A673 (cell line): ENCODE measurements around the gene GRIFIN. TPM values are rescaled to one million over a fixed set of nuclear protein-coding genes. Genes with fewer than 3 reads are reported as not detected.
"Not testable (repeated sequence)": the region's sequence is repeated elsewhere in the genome, so short reads cannot be mapped to it uniquely, and the experiment has no call there.

Source experiments
- BruUV-seq: library from RNA; stranded (reverse); fragments of 400-500 nt; replicated peaks from 2 replicates; lab custom pipeline; 2021; lab: Mats Ljungman, UMichigan
- CTCF ChIA-PET: fragments of 300-600 bp; sonication (Branson Sonifier 250); formaldehyde crosslinking; loops from one replicate; lab custom pipeline; 2022; ENCODE audit warnings: antibody characterized with exemption; lab: Charles Lee
- POLR2A ChIA-PET: fragments of 300-600 bp; sonication (Branson Sonifier 250); formaldehyde crosslinking; loops from one replicate; lab custom pipeline; 2022; ENCODE audit warnings: antibody characterized with exemption; ENCODE audit not compliant: low non-redundant PET; lab: Charles Lee
- DNase-seq: peaks from one replicate; pipeline ENCODE4 v3.0.0-alpha.2; 2015; ENCODE audit warnings: low spot score
- H3K27ac ChIP-seq: fragments of 200-600 bp; sonication (generic); 2 replicates; pipeline ENCODE4 v1.5.1; 2016; ENCODE audit warnings: mixed run types, low read depth, mild to moderate bottlenecking, mixed read lengths, antibody characterized with exemption, low read length; ENCODE audit not compliant: poor library complexity, severe bottlenecking
- H3K27me3 ChIP-seq: fragments of 200-600 bp; sonication (generic); replicated peaks from 2 replicates; pipeline ENCODE4 v1.6.1; 2017; ENCODE audit warnings: mixed run types, low read depth, mild to moderate bottlenecking, mixed read lengths, antibody characterized with exemption, low read length; ENCODE audit not compliant: insufficient read depth, poor library complexity
- H3K36me3 ChIP-seq: fragments of 200-600 bp; sonication (generic); 2 replicates; pipeline ENCODE4 v1.6.1; 2016; ENCODE audit warnings: mixed run types, mild to moderate bottlenecking, mixed read lengths, antibody characterized with exemption, low read length; ENCODE audit not compliant: insufficient read depth, poor library complexity, severe bottlenecking
- H3K4me1 ChIP-seq: fragments of 200-600 bp; sonication (generic); 2 replicates; pipeline ENCODE4 v1.6.1; 2017; ENCODE audit warnings: mixed run types, mild to moderate bottlenecking, mixed read lengths, antibody characterized with exemption, low read length; ENCODE audit not compliant: insufficient read depth, poor library complexity, severe bottlenecking
- H3K4me3 ChIP-seq: fragments of 200-600 bp; sonication (generic); 2 replicates; pipeline ENCODE4 v1.5.1; 2016; ENCODE audit warnings: low read depth, mixed run types, mild to moderate bottlenecking, mixed read lengths, low read length; ENCODE audit not compliant: poor library complexity, severe bottlenecking
- H3K9me3 ChIP-seq: fragments of 200-600 bp; sonication (generic); 2 replicates; pipeline ENCODE4 v1.6.1; 2016; ENCODE audit warnings: mixed run types, low read depth, mild to moderate bottlenecking, mixed read lengths, antibody characterized with exemption, low read length; ENCODE audit not compliant: poor library complexity, severe bottlenecking
- CTCF ChIP-seq: fragments of 300-800, 200-600 bp; sonication (generic); conservative IDR thresholded peaks from 2 replicates; pipeline ENCODE4 v1.5.1; 2017; ENCODE audit warnings: low read depth, mild to moderate bottlenecking, antibody characterized with exemption, low read length, moderate library complexity, mixed read lengths
- EZH2 ChIP-seq: fragments of 200-600 bp; sonication (generic); IDR thresholded peaks from 2 replicates; pipeline ENCODE4 v1.6.1; 2017; ENCODE audit warnings: borderline replicate concordance, low read depth, mild to moderate bottlenecking, mixed read lengths, antibody characterized with exemption, low read length; ENCODE audit not compliant: poor library complexity, severe bottlenecking
- intact Hi-C: fragments of 100-400 bp; cut with micrococcal nuclease; formaldehyde crosslinking; loops from one replicate; pipeline ENCODE4 v1.10.0; 2022; ENCODE audit not compliant: unreplicated experiment
- total RNA-seq: library from RNA; stranded (reverse); gene quantifications from 2 replicates; pipeline ENCODE4 v1.2.3, GENCODE V29; 2021

The GRIFIN gene
- total RNA-seq, 1 experiment from 2014 or later = not detected

- no peak for TF ChIP-seq CTCF
- no peak for TF ChIP-seq EZH2
- BruUV-seq = no TSS peak
- no peaks in the 10 kb centered on the region for H3K9me3 ChIP-seq
- H3K36me3 ChIP-seq = no peaks in the 10 kb centered on the region
- ChIA-PET POLR2A (no interaction called here), CTCF (interaction anchor here (1.0 kb wide), 1 partner anchor 9 kb away, joined by 3 read pairs; no protein-coding TSS in a partner anchor)
- H3K4me1 ChIP-seq = no peaks in the 10 kb centered on the region
- H3K27ac ChIP-seq = no peak overlapping the region
- intact Hi-C loops = no loop called here
- H3K4me3 ChIP-seq = no peak overlapping the region
- DNase-seq = no peak
- no peaks in the 10 kb centered on the region for H3K27me3 ChIP-seq
Observed at GRCh38 chr7:2460188-2460587, 16.0 kb downstream of the GRIFIN start.

GRCh38 chr7:2459674-2460073 is 16.5 kb downstream of the GRIFIN start:
- H3K36me3 ChIP-seq = no peaks in the 10 kb centered on the region
- H3K9me3 ChIP-seq = no peaks in the 10 kb centered on the region
- no peaks in the 10 kb centered on the region for H3K4me1 ChIP-seq
- POLR2A ChIA-PET = no interaction called here
- no peak for TF ChIP-seq EZH2
- no peak for TF ChIP-seq CTCF
- CTCF ChIA-PET = interaction anchor here (1.0 kb wide), 1 partner anchor 8 kb away, joined by 3 read pairs; no protein-coding TSS in a partner anchor
- no TSS peak for BruUV-seq
- H3K4me3 ChIP-seq = no peak overlapping the region
- intact Hi-C loops = loop anchor here (10.0 kb wide), 1 partner anchor 255 kb away; no protein-coding TSS in a partner anchor
- H3K27ac ChIP-seq = no peak overlapping the region
- DNase-seq = no peak
- no peaks in the 10 kb centered on the region for H3K27me3 ChIP-seq

GRCh38 chr7:2453849-2454248 is 22.3 kb downstream of the GRIFIN start:
- POLR2A ChIA-PET, H3K27me3 ChIP-seq, H3K4me1 ChIP-seq, H3K27ac ChIP-seq, CTCF ChIA-PET, DNase-seq, H3K4me3 ChIP-seq, H3K36me3 ChIP-seq, H3K9me3 ChIP-seq, BruUV-seq: not testable (repeated sequence)
- intact Hi-C loops = loop anchor here (10.0 kb wide), 1 partner anchor 261 kb away; no protein-coding TSS in a partner anchor

GRCh38 chr7:2452643-2453270 is 23.4 kb downstream of the GRIFIN start:
- no peak for DNase-seq
- Histone ChIP-seq H3K4me1 (peaks cover 6% of the 10 kb centered on the region), H3K9me3 (no peaks in the 10 kb centered on the region), H3K27ac (no peak overlapping the region), H3K4me3 (no peak overlapping the region), H3K27me3 (no peaks in the 10 kb centered on the region), H3K36me3 (no peaks in the 10 kb centered on the region)
- intact Hi-C loops = loop anchor here (10.0 kb wide), 1 partner anchor 262 kb away; no protein-coding TSS in a partner anchor
- ChIA-PET POLR2A (no interaction called here), CTCF (no interaction called here)
- BruUV-seq = no TSS peak
- TF ChIP-seq EZH2 (no peak), CTCF (no peak)
